Measurements from ENCODE around the gene MIER3. TPM values are rescaled to one million over a fixed set of nuclear protein-coding genes. Genes with fewer than 3 reads are reported as not detected.

The MIER3 gene
- total and polyA plus RNA-seq, 9 of the 15 experiments (the other 6 are each of a cell fraction or from before 2014, with no cell fraction given) = 4.1 to 29.3 (median 13.0) TPM

DNA sequence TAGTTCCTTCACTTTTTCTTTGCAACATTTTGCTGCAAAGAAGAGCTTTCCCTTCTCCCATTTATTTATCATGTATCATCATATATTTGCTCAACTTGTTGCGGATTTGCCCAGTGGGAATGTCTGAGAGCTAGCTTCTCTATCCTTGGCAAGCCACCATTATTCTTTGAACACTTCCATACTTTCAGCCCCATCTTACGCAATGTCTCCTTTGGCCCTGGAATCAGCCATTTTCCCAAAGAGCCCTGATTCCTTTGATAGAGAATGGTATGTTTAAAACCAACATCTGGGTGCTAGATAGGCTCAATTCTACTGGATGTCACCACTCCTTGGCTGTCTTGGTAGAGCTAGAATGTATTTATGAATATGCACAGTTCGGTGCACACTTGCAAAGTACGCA, 55.2 kb downstream of the MIER3 start:
- in situ Hi-C loops (cut with MboI) = no loop called here
- FAIRE-seq (no peak), DNase-seq (ENCODE audit: extremely low read depth in 1 of 4, low spot score in 3 of 4) (no peak), ATAC-seq (no peak)
- TF ChIP-seq BRD4 (IDR thresholded peaks at IDR 0.05) = no peak
- TF ChIP-seq ZNF561 (CRISPR knock-in tag; conservative IDR thresholded peaks at IDR 0.05) = no peak
- TF ChIP-seq HMBOX1 (IDR thresholded peaks at IDR 0.05) = no peak
- TF ChIP-seq CEBPB (tag; IDR thresholded peaks at IDR 0.05) = peak; percentile 86
- no peak for TF ChIP-seq RHOXF2B (CRISPR knock-in tag; conservative IDR thresholded peaks at IDR 0.05)
- TF ChIP-seq DDX20 (tag; IDR thresholded peaks at IDR 0.05; ENCODE audit: low read depth) = no peak
- TF ChIP-seq RAD51 (IDR thresholded peaks at IDR 0.05; ENCODE audit: borderline replicate concordance, low read depth) = no peak
- no peak for TF ChIP-seq MYBL2 (IDR thresholded peaks at IDR 0.05; ENCODE audit: low read depth)
- TF ChIP-seq MYBL2 (CRISPR knock-in tag; IDR thresholded peaks at IDR 0.05; ENCODE audit: borderline replicate concordance) = no peak
- TF ChIP-seq CEBPG (CRISPR knock-in tag; IDR thresholded peaks at IDR 0.05) = no peak
- TF ChIP-seq CEBPG (tag; conservative IDR thresholded peaks at IDR 0.05 in 1 of 2, IDR thresholded peaks at IDR 0.05 in 1 of 2) = peak; percentile 25 to 55; a peak in 1 of 4 replicates
- TF ChIP-seq SNRNP70 (optimal IDR thresholded peaks at IDR 0.05; ENCODE audit: low read depth, low read length) = no peak
- no peak for TF ChIP-seq ZFX (CRISPR knock-in tag; IDR thresholded peaks at IDR 0.05)
- TF ChIP-seq C11orf30 (IDR thresholded peaks at IDR 0.05; ENCODE audit: low read depth) = no peak
- peaks cover 11% of the 10 kb centered on the region for H3K36me3 ChIP-seq (ENCODE audit: control insufficient read depth, insufficient read depth, low read length)
- no peaks in the 10 kb centered on the region for H3K4me1 ChIP-seq (replicated peaks in 1 of 2; ENCODE audit: control insufficient read depth in 2 of 2, insufficient read depth in 2 of 2, low read length in 2 of 2)
- H2AFZ ChIP-seq (ENCODE audit: low read depth, low read length) = no peak overlapping the region
- CTCF ChIA-PET (ENCODE audit: low intra/inter-chr PET ratio) = interaction anchor here (0.9 kb wide), 1 partner anchor 324 kb away, joined by 3 read pairs; no protein-coding TSS in a partner anchor
- no peaks in the 10 kb centered on the region for H3K9me1 ChIP-seq (ENCODE audit: control insufficient read depth, insufficient read depth, low read length)
- H3K4me3 ChIP-seq = no peak overlapping the region
- H3K4me2 ChIP-seq (ENCODE audit: insufficient read depth, low read length) = no peak overlapping the region
- H4K20me1 ChIP-seq (replicated peaks; ENCODE audit: control insufficient read depth, insufficient read depth, low read length) = no peaks in the 10 kb centered on the region
- no TSS peak for BruUV-seq (replicated peaks)
- intact Hi-C loops (cut with micrococcal nuclease) = no loop called here
- WGBS (ENCODE audit: insufficient coverage, low coverage, missing lambda C conversion rate) = 92% methylated on average over 4 of the region's 4 CpGs
- no peak overlapping the region for H3K27ac ChIP-seq (ENCODE audit: extremely low read depth, low read depth, low read length)
- POLR2A ChIA-PET = interaction anchor here (1.3 kb wide), 1 partner anchor 13 kb away, joined by 4 read pairs; no protein-coding TSS in a partner anchor
- no peaks in the 10 kb centered on the region for H3K27me3 ChIP-seq (ENCODE audit: control insufficient read depth in 2 of 2, insufficient read depth in 2 of 2, low read length in 2 of 2)
- no peaks in the 10 kb centered on the region for H3K79me2 ChIP-seq (ENCODE audit: control insufficient read depth, insufficient read depth, low read length)
- no peak overlapping the region for H3K9ac ChIP-seq (ENCODE audit: insufficient read depth in 1 of 2, low read depth in 2 of 2, low read length in 2 of 2)
- no peaks in the 10 kb centered on the region for H3K9me3 ChIP-seq (replicated peaks; ENCODE audit: control insufficient read depth, insufficient read depth, low read depth, low read length)
